Cerebellar cortex (tissue), 1 donor: Measurements from ENCODE around the gene RPSA.
"Not testable (repeated sequence)": the region's sequence is repeated elsewhere in the genome, so short reads cannot be mapped to it uniquely, and the experiment has no call there.

Source experiments
- DNase-seq: peaks from one replicate; pipeline ENCODE4 v3.0.0-alpha.2; 2015; ENCODE audit warnings: low spot score

The RPSA gene

GRCh38 chr3:39406368-39407258 lies at the start of gene RPSA:
RPSA (plus strand) TSS chr3:39406720; CDS start chr3:39407654, 934 bp downstream.
- DNase-seq, result peak; percentile 99

- no peak for DNase-seq
Observed at GRCh38 chr3:39358333-39358732, 48.2 kb upstream of the RPSA start.

- no peak for DNase-seq
Observed at GRCh38 chr3:39361252-39361927, 45.1 kb upstream of the RPSA start.

- DNase-seq, result no peak
Observed at GRCh38 chr3:39362192-39362591, 44.3 kb upstream of the RPSA start.

- DNase-seq, result no peak
Observed at GRCh38 chr3:39362812-39363211, 43.7 kb upstream of the RPSA start.

- not testable (repeated sequence) for DNase-seq
Observed at GRCh38 chr3:39370450-39370849, 36.1 kb upstream of the RPSA start.

- DNase-seq, result no peak
Observed at GRCh38 chr3:39372833-39373232, 33.7 kb upstream of the RPSA start.

GRCh38 chr3:39376959-39377634 lies 29.4 kb upstream of the RPSA start:
- DNase-seq, result no peak

GRCh38 chr3:39378088-39378487 lies 28.4 kb upstream of the RPSA start:
- DNase-seq, result peak; percentile 59

GRCh38 chr3:39378957-39379777 lies 27.4 kb upstream of the RPSA start:
- no peak for DNase-seq

- no peak for DNase-seq
Observed at GRCh38 chr3:39379778-39380155, 26.8 kb upstream of the RPSA start.

- DNase-seq, result no peak
Observed at GRCh38 chr3:39381432-39381831, 25.1 kb upstream of the RPSA start.

- DNase-seq, result peak; percentile 93
Observed at GRCh38 chr3:39383045-39383880, 23.3 kb upstream of the RPSA start, which contains the start of gene SLC25A38. SLC25A38 (plus strand) TSS chr3:39383370; CDS start chr3:39383725, 355 bp downstream.

GRCh38 chr3:39383881-39384664 lies 22.4 kb upstream of the RPSA start:
- peak; percentile 93 for DNase-seq

GRCh38 chr3:39384665-39385000 lies 21.9 kb upstream of the RPSA start:
- DNase-seq, result no peak

- no peak for DNase-seq
Observed at GRCh38 chr3:39385456-39386090, 20.9 kb upstream of the RPSA start.

- DNase-seq, result no peak
Observed at GRCh38 chr3:39386318-39386717, 20.2 kb upstream of the RPSA start.

- no peak for DNase-seq
Observed at GRCh38 chr3:39387411-39387975, 19.0 kb upstream of the RPSA start.

- no peak for DNase-seq
Observed at GRCh38 chr3:39388153-39388552, 18.4 kb upstream of the RPSA start.
